Suprapubic skin (tissue), 4 donors: ENCODE results near the gene U2AF2. TPM values are rescaled to one million over a fixed set of nuclear protein-coding genes. Genes with fewer than 3 reads are reported as not detected.

ENCODE experiments used
- DNase-seq, 2 donors: peaks; one replicate each; pipeline ENCODE4 v3.0.0-alpha.2; 2019; ENCODE audit warnings: low spot score in 2 of 2
- H3K27ac ChIP-seq: fragments of 200-600 bp; sonication (generic); one replicate; pipeline ENCODE4 v1.5.1; 2019
- H3K27me3 ChIP-seq: fragments of 200-600 bp; sonication (generic); one replicate; pipeline ENCODE4 v1.5.1; 2019
- H3K36me3 ChIP-seq: fragments of 200-600 bp; sonication (generic); one replicate; pipeline ENCODE4 v1.5.1; 2019
- H3K4me1 ChIP-seq: fragments of 200-600 bp; sonication (generic); one replicate; pipeline ENCODE4 v1.5.1; 2019
- H3K4me3 ChIP-seq: fragments of 200-600 bp; sonication (generic); one replicate; pipeline ENCODE4 v1.5.1; 2019; ENCODE audit warnings: mild to moderate bottlenecking
- H3K9me3 ChIP-seq: fragments of 200-600 bp; sonication (generic); one replicate; pipeline ENCODE4 v1.5.1; 2019
- CTCF ChIP-seq, 2 donors: fragments of 200-600 bp in 1 of 2; fragments of 450-650 bp in 1 of 2; sonication (generic) in 1 of 2; IDR thresholded peaks; one replicate each; pipeline ENCODE4 v1.5.1; 2016 to 2019; ENCODE audit warnings: antibody characterized with exemption in 2 of 2, mild to moderate bottlenecking in 1 of 2, moderate library complexity in 1 of 2
- EP300 ChIP-seq: sonication (generic); formaldehyde crosslinking; IDR thresholded peaks from one replicate; pipeline ENCODE4 v1.6.1; 2017; ENCODE audit warnings: antibody characterized with exemption
- POLR2A ChIP-seq, 2 donors: fragments of 450-650 bp; IDR thresholded peaks; one replicate each; pipeline ENCODE4 v1.6.1; 2017; ENCODE audit warnings: antibody characterized with exemption in 2 of 2, mild to moderate bottlenecking in 2 of 2, moderate library complexity in 2 of 2
- POLR2AphosphoS5 ChIP-seq, 3 donors: sonication (generic); formaldehyde crosslinking; IDR thresholded peaks; one replicate each; pipeline ENCODE4 v1.6.1; 2017; ENCODE audit warnings: antibody characterized with exemption in 3 of 3
- WGBS: methylation state at CpG from one replicate; pipeline ENCODE4 v1.1.5; 2018; 5-methylcytosine and 5-hydroxymethylcytosine counted together
- total RNA-seq, 4 donors: library from RNA; depleted of rRNA; stranded (reverse); fragments of >200 nt; gene quantifications; one replicate each; pipeline ENCODE4 v1.1.0, GENCODE V29; 2016

The U2AF2 gene
- total RNA-seq, 4 donors from 2014 or later = 82.8 to 128 (median 88.5) TPM

GRCh38 chr19:55614711-55615542 is 39.9 kb upstream of the U2AF2 start:
- no peaks in the 10 kb centered on the region for H3K9me3 ChIP-seq
- WGBS = 96% methylated on average over 71 of the region's 98 CpGs
- DNase-seq = no peak
- TF ChIP-seq POLR2AphosphoS5 (IDR thresholded peaks at IDR 0.05) (no peak), EP300 (no peak), CTCF (IDR thresholded peaks at IDR 0.05) (no peak), POLR2A (IDR thresholded peaks at IDR 0.05) (no peak)
- H3K27ac ChIP-seq = no peak overlapping the region
- H3K4me1 ChIP-seq = peaks cover 15% of the 10 kb centered on the region
- H3K4me3 ChIP-seq = no peak overlapping the region
- H3K36me3 ChIP-seq = peaks cover 55% of the 10 kb centered on the region
- H3K27me3 ChIP-seq = no peaks in the 10 kb centered on the region

- WGBS = 97% methylated on average over 83 of the region's 88 CpGs
- H3K4me1 ChIP-seq = peaks cover 15% of the 10 kb centered on the region
- H3K4me3 ChIP-seq = no peak overlapping the region
Observed at GRCh38 chr19:55615543-55616394, 39.1 kb upstream of the U2AF2 start.

GRCh38 chr19:55616395-55616875 is 38.4 kb upstream of the U2AF2 start:
- TF ChIP-seq POLR2AphosphoS5 (IDR thresholded peaks at IDR 0.05) (no peak), EP300 (no peak), POLR2A (IDR thresholded peaks at IDR 0.05) (no peak), CTCF (IDR thresholded peaks at IDR 0.05) (no peak)
- 94% methylated on average over 22 of the region's 38 CpGs for WGBS
- H3K4me1 ChIP-seq = peaks cover 8% of the 10 kb centered on the region
- no peak overlapping the region for H3K4me3 ChIP-seq
- no peaks in the 10 kb centered on the region for H3K9me3 ChIP-seq
- no peak for DNase-seq
- H3K36me3 ChIP-seq = peaks cover 48% of the 10 kb centered on the region
- no peaks in the 10 kb centered on the region for H3K27me3 ChIP-seq
- H3K27ac ChIP-seq = no peak overlapping the region

More at GRCh38 chr19:55615543-55616394, 39.1 kb upstream of the U2AF2 start:
- no peaks in the 10 kb centered on the region for H3K27me3 ChIP-seq
- no peak for DNase-seq
- H3K36me3 ChIP-seq = peaks cover 47% of the 10 kb centered on the region
- no peaks in the 10 kb centered on the region for H3K9me3 ChIP-seq
- H3K27ac ChIP-seq = no peak overlapping the region
- TF ChIP-seq CTCF (IDR thresholded peaks at IDR 0.05) (no peak), POLR2A (IDR thresholded peaks at IDR 0.05) (no peak), POLR2AphosphoS5 (IDR thresholded peaks at IDR 0.05) (no peak), EP300 (no peak)

GRCh38 chr19:55617426-55617825 is 37.4 kb upstream of the U2AF2 start:
- no peak for DNase-seq
- no peaks in the 10 kb centered on the region for H3K9me3 ChIP-seq
- peaks cover 58% of the 10 kb centered on the region for H3K36me3 ChIP-seq
- H3K4me1 ChIP-seq = peaks cover 2% of the 10 kb centered on the region
- H3K27me3 ChIP-seq = no peaks in the 10 kb centered on the region
- no peak overlapping the region for H3K4me3 ChIP-seq
- 93% methylated on average over 8 of the region's 8 CpGs for WGBS
- H3K27ac ChIP-seq = no peak overlapping the region
- TF ChIP-seq POLR2A (IDR thresholded peaks at IDR 0.05) (no peak), POLR2AphosphoS5 (IDR thresholded peaks at IDR 0.05) (no peak), CTCF (IDR thresholded peaks at IDR 0.05) (no peak), EP300 (no peak)

- Histone ChIP-seq H3K4me1 (peaks cover 2% of the 10 kb centered on the region), H3K9me3 (no peaks in the 10 kb centered on the region), H3K27me3 (no peaks in the 10 kb centered on the region), H3K36me3 (peaks cover 59% of the 10 kb centered on the region), H3K4me3 (no peak overlapping the region), H3K27ac (no peak overlapping the region)
- no peak for DNase-seq
- TF ChIP-seq EP300 (no peak), CTCF (IDR thresholded peaks at IDR 0.05) (no peak), POLR2AphosphoS5 (IDR thresholded peaks at IDR 0.05) (no peak), POLR2A (IDR thresholded peaks at IDR 0.05) (no peak)
- 85% methylated on average over 7 of the region's 7 CpGs for WGBS
Observed at GRCh38 chr19:55618426-55618825, 36.4 kb upstream of the U2AF2 start.
